Esophagus squamous epithelium (tissue), 5 donors: ENCODE results near the gene DNAH11. TPM values are rescaled to one million over a fixed set of nuclear protein-coding genes. Genes with fewer than 3 reads are reported as not detected.

Experiments used
- DNase-seq: peaks from one replicate; lab custom pipeline; 2025; lab: John Stamatoyannopoulos, UW
- H3K27ac ChIP-seq, 4 donors: fragments of 200-600 bp; sonication (generic); one replicate each; pipeline ENCODE4 v1.5.1; 2016 to 2019; ENCODE audit warnings: mild to moderate bottlenecking in 1 of 4
- H3K27me3 ChIP-seq, 4 donors: fragments of 200-600 bp; sonication (generic); 1 replicate in 3 of 4; 2 replicates in 1 of 4; pipeline versions ENCODE4 v1.5.1 to v1.6.0; 2017 to 2021; ENCODE audit warnings: antibody characterized with exemption in 1 of 4
- H3K36me3 ChIP-seq, 3 donors: fragments of 200-600 bp; sonication (generic); one replicate each; pipeline ENCODE4 v1.5.1; 2016 to 2019
- H3K4me1 ChIP-seq, 3 donors: fragments of 200-600 bp; sonication (generic); one replicate each; pipeline ENCODE4 v1.5.1; 2017 to 2019
- H3K4me3 ChIP-seq, 4 donors: fragments of 200-600 bp; sonication (generic); 1 replicate in 3 of 4; 2 replicates in 1 of 4; pipeline ENCODE4 v1.5.1; 2016 to 2019; ENCODE audit warnings: mild to moderate bottlenecking in 2 of 4, moderate library complexity in 1 of 4
- H3K9me3 ChIP-seq, 3 donors: fragments of 200-600 bp; sonication (generic); one replicate each; pipeline ENCODE4 v1.5.1; 2016 to 2019
- POLR2A ChIP-seq, 4 donors: fragments of 450-650 bp; IDR thresholded peaks; one replicate each; pipeline ENCODE4 v1.6.1; 2017; ENCODE audit warnings: antibody characterized with exemption in 4 of 4, mild to moderate bottlenecking in 4 of 4, moderate library complexity in 3 of 4
- WGBS, 2 donors: methylation state at CpG; one replicate each; pipeline ENCODE4 v1.1.5; 2018; 5-methylcytosine and 5-hydroxymethylcytosine counted together
- intact Hi-C: fragments of 100-400 bp; cut with DNase I; formaldehyde crosslinking; loops from one replicate; pipeline ENCODE4 v1.15.0; 2022
- total RNA-seq, 4 donors: library from RNA; depleted of rRNA; stranded (reverse); fragments of >200 nt; gene quantifications; one replicate each; pipeline ENCODE4 v1.1.0, GENCODE V29; 2016
- TF ChIP-seq, protein P1 (sequence below), 6 experiments: fragments of 450-650 bp in 4 of 6; fragments of 200-600 bp in 2 of 6; sonication (generic) in 2 of 6; IDR thresholded peaks; one replicate each; pipeline ENCODE4 v1.5.1; 2016 to 2019; ENCODE audit warnings: antibody characterized with exemption in 6 of 6, mild to moderate bottlenecking in 4 of 6, moderate library complexity in 4 of 6
- donor health status: DM: yes; HTN: yes; CAD: no.

DNAH11 gene
- total RNA-seq, 4 donors from 2014 or later, result 0.35 to 7.4 (median 0.74) TPM

DNA sequence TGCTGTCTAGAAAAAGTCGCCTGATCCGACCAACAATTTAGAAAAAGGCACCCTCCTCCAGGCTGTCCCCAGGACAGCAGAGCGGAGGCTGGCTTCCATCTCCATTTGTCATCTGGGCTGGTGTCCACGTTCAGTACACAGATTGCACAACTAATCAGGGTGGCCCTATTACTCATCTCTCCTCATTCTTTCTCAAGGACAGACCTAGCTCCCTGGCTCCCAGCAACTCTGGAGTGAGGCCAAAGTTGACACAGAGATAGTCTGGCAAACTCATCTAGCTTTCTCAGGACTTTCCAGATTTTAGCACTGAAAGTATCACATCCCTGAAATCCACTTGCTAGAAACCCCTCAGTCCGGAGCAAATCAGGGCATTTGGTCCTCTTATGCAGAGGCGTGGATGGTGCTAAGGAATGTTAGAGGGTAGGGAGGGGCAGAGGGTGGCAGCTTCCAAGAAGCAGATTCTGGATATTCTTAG lies 75.1 kb downstream of the DNAH11 start:
- Histone ChIP-seq H3K4me3 (no peak overlapping the region), H3K27ac (peak overlapping the region in 1 of 4 donors; percentile 50), H3K36me3 (no peaks in the 10 kb centered on the region), H3K4me1 (peaks cover 0 to 9% (median 0%) of the 10 kb centered on the region in 3 donors), H3K27me3 (no peaks in the 10 kb centered on the region), H3K9me3 (no peaks in the 10 kb centered on the region)
- DNase-seq, result no peak
- TF ChIP-seq, protein P1, sequence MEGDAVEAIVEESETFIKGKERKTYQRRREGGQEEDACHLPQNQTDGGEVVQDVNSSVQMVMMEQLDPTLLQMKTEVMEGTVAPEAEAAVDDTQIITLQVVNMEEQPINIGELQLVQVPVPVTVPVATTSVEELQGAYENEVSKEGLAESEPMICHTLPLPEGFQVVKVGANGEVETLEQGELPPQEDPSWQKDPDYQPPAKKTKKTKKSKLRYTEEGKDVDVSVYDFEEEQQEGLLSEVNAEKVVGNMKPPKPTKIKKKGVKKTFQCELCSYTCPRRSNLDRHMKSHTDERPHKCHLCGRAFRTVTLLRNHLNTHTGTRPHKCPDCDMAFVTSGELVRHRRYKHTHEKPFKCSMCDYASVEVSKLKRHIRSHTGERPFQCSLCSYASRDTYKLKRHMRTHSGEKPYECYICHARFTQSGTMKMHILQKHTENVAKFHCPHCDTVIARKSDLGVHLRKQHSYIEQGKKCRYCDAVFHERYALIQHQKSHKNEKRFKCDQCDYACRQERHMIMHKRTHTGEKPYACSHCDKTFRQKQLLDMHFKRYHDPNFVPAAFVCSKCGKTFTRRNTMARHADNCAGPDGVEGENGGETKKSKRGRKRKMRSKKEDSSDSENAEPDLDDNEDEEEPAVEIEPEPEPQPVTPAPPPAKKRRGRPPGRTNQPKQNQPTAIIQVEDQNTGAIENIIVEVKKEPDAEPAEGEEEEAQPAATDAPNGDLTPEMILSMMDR (IDR thresholded peaks at IDR 0.05), result no peak
- no peak for TF ChIP-seq POLR2A (IDR thresholded peaks at IDR 0.05)
- WGBS, 2 donors, result 52 to 65% methylated on average over 5 to 6 of the region's 6 CpGs
- intact Hi-C loops, result no loop called here

DNA sequence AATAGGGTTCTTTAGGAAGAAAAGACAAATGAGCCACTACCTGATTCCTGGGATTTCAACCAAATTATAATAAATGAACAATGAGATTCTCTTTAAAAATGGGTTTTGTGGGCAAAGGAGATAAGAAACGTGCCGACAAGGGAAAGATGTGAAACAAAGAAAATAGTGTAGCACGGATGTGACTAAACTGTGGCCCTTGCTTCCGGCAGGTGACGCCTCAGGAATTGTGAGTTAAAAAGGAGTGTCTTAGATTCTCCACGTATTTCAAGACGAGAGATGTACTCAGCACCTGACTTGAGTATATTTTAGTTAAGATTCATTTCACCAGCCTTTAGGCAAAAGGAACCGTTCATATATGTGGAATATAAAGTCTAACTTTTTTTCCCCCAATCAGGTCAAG lies 75.9 kb downstream of the DNAH11 start:
- Histone ChIP-seq H3K27ac (no peak overlapping the region), H3K27me3 (no peaks in the 10 kb centered on the region), H3K36me3 (no peaks in the 10 kb centered on the region), H3K4me1 (peaks cover 0 to 9% (median 0%) of the 10 kb centered on the region in 3 donors), H3K9me3 (no peaks in the 10 kb centered on the region), H3K4me3 (no peak overlapping the region)
- DNase-seq, result no peak
- 72 to 83% methylated on average over 8 of the region's 8 CpGs for WGBS, 2 donors
- intact Hi-C loops, result no loop called here
- TF ChIP-seq POLR2A (IDR thresholded peaks at IDR 0.05), result no peak
- TF ChIP-seq, protein P1 (IDR thresholded peaks at IDR 0.05), result no peak

DNA sequence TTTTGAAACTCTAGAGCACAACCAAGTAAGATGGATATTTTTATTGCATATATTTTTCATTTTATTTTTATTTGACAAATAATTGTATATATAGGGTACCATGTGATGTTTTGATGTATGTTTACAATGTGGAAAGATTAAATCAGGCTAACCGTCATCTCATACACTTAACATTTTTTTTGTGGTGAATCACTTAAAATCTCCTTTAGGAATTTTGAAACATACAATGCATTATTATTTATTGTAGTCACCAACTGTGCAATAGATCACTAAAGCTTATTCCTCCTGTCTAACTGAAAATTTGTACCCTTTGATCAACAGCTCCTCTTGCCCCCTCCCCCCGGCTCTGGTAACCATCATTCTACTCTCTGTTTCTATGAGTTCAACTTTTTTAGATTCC lies 77.2 kb downstream of the DNAH11 start:
- Histone ChIP-seq H3K4me1 (peaks cover 0 to 9% (median 0%) of the 10 kb centered on the region in 3 donors), H3K27ac (no peak overlapping the region), H3K4me3 (no peak overlapping the region), H3K9me3 (no peaks in the 10 kb centered on the region), H3K36me3 (no peaks in the 10 kb centered on the region), H3K27me3 (no peaks in the 10 kb centered on the region)
- intact Hi-C loops, result no loop called here
- DNase-seq, result no peak
- TF ChIP-seq, protein P1 (IDR thresholded peaks at IDR 0.05), result no peak
- no peak for TF ChIP-seq POLR2A (IDR thresholded peaks at IDR 0.05)
- 90 to 91% methylated on average over 2 of the region's 2 CpGs for WGBS, 2 donors

DNA sequence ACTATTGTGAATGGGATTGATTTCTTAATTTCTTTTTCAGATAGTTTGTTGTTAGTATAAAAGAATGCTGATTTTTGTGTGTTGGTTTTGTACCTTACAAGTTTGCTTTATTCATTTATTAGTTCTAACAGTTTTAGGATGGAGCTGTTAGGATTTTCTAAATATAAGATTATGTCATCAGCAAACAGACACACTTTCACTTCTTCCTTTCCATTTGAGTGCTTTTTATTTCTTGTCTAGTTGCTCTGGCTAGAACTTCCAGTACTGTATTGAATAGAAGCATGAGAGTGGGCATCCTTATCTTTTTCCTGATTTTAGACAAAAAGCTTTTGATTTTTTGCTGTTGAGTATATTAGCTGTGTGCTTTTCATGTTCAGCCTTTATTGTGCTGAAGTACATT lies 81.5 kb downstream of the DNAH11 start:
- intact Hi-C loops, result no loop called here
- DNase-seq, result no peak
- no peaks in the 10 kb centered on the region for H3K36me3 ChIP-seq
- H3K9me3 ChIP-seq, result no peaks in the 10 kb centered on the region
- H3K27me3 ChIP-seq, result no peaks in the 10 kb centered on the region
- no peak overlapping the region for H3K27ac ChIP-seq
- no peak overlapping the region for H3K4me3 ChIP-seq
- no peaks in the 10 kb centered on the region for H3K4me1 ChIP-seq
- TF ChIP-seq, protein P1 (IDR thresholded peaks at IDR 0.05), result no peak
- no peak for TF ChIP-seq POLR2A (IDR thresholded peaks at IDR 0.05)

DNA sequence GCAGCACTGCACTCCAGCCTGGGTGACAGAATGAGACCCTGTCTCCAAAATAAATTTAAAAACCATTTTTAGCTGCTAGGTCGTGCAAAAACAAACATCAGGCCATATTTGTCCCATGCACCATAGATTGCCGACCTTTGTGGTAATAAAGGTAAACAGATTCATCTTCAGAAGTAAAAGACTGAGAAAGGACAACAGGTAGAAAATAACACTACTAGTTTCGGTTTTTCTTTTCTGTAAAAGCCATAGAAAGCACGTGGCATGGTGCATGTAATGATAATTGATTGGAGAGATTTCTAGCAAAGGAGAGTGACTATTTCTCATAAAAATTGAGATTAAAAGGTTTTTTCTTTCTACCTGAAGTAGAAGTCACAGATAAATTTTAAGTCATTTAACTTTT lies 93.9 kb downstream of the DNAH11 start:
- intact Hi-C loops, result no loop called here
- Histone ChIP-seq H3K27me3 (no peaks in the 10 kb centered on the region), H3K4me1 (no peaks in the 10 kb centered on the region), H3K27ac (no peak overlapping the region), H3K9me3 (peaks cover 0 to 4% (median 0%) of the 10 kb centered on the region in 3 donors), H3K4me3 (no peak overlapping the region), H3K36me3 (no peaks in the 10 kb centered on the region)
- TF ChIP-seq POLR2A (IDR thresholded peaks at IDR 0.05), result no peak
- TF ChIP-seq, protein P1 (IDR thresholded peaks at IDR 0.05), result no peak
- DNase-seq, result no peak
- 49 to 56% methylated on average over 4 of the region's 4 CpGs for WGBS, 2 donors
